Keratinocyte (primary cell): ENCODE measurements around the gene BANK1.

Source experiments
- CTCF ChIP-seq, 3 experiments: IDR thresholded peaks in 1 of 3; conservative IDR thresholded peaks in 1 of 3; optimal IDR thresholded peaks in 1 of 3; 2 replicates in 2 of 3; 3 replicates in 1 of 3; pipeline versions ENCODE3 to v1.5.1; 2011; ENCODE audit warnings: low read length in 3 of 3, mild to moderate bottlenecking in 3 of 3, moderate library complexity in 2 of 3, control low read depth in 1 of 3, inconsistent platforms in 1 of 3; ENCODE audit not compliant: insufficient read depth in 2 of 3; ENCODE audit errors: extremely low read depth in 1 of 3
- EZH2 ChIP-seq: IDR thresholded peaks from one replicate; pipeline ENCODE4 v1.6.1; 2012; ENCODE audit warnings: inconsistent platforms, mild to moderate bottlenecking, low read length, moderate library complexity

- TF ChIP-seq EZH2 (no peak), CTCF (optimal IDR thresholded peaks at IDR 0.05 in 1 of 3, IDR thresholded peaks at IDR 0.05 in 1 of 3, conservative IDR thresholded peaks at IDR 0.05 in 1 of 3; ENCODE audit: extremely low read depth in 1 of 3, insufficient read depth in 2 of 3, low read length in 3 of 3) (no peak)
Measured at GRCh38 chr4:101762534-101762933, 28.0 kb upstream of the BANK1 start.
